Measurements from ENCODE around the gene C6orf15.
"Not testable (repeated sequence)": the region's sequence is repeated elsewhere in the genome, so short reads cannot be mapped to it uniquely, and the experiment has no call there.

The C6orf15 gene

GRCh38 chr6:31075528-31075927 lies 36.8 kb downstream of the C6orf15 start:
- in situ Hi-C loops (cut with MboI; ENCODE audit: low sequenced_read_pairs), result loop anchor here (25.0 kb wide), 1 partner anchor 238 kb away; no protein-coding TSS in a partner anchor

GRCh38 chr6:31074401-31074800 lies 38.0 kb downstream of the C6orf15 start:
- in situ Hi-C loops (cut with MboI; ENCODE audit: low sequenced_read_pairs), result no loop called here

DNA sequence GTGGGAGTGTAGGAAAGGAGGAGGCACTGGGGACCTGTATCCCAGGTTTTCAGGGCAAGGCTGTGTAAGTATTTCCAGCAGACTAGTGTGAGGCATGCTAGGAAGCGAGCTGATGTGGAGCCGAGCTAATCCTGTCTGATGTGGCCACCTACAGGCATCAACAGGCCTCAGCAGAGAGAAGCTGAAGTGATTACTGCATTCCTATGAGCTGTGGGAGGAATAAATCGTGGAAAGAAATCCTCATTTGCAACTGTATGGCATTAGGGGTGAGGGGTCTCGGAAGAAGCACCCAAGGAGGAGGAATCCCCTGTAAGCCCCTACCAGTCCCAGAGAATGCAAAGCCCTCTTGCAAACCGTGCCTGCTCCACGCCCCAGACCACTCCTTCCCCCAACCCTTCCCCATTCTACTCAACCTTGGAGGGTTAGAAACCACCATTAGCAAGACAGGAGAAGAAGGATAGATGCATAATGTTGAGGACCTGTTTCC lies 41.6 kb downstream of the C6orf15 start:
- in situ Hi-C loops (cut with MboI; ENCODE audit: low sequenced_read_pairs), result no loop called here

DNA sequence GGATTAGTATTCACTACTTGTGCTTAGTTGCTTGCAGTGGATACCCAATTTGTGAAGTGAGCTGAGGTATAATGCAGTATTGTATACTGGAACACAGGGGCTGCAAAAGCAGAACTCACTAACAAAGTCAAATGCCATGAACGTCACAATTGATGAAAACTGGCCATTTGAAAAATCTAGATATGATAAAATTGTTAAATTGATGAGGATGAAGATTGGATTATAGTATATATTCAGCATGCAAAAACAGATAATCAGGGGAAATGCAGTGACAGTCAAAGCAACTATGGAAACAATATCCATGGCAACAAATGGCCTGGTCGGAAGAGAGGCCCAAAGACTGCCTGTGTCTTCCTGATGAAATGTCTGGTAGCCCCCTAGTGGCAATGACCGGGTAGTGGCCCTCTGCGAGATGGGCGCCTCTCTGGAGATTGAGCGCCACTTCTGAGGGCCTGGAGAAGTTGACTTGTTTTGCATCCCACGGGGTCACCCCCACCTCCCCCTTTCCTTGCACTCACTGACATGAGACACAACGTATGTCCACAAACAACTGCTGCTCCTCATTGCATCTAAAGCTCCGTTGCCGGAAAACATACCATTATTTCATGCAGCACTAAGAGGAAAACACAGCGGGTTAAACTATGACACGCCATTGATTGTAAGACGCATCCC lies 43.6 kb downstream of the C6orf15 start:
- in situ Hi-C loops (cut with MboI; ENCODE audit: low sequenced_read_pairs), result no loop called here

GRCh38 chr6:31067891-31068668 lies 44.3 kb downstream of the C6orf15 start:
- in situ Hi-C loops (cut with MboI; ENCODE audit: low sequenced_read_pairs), result not testable (repeated sequence)

DNA sequence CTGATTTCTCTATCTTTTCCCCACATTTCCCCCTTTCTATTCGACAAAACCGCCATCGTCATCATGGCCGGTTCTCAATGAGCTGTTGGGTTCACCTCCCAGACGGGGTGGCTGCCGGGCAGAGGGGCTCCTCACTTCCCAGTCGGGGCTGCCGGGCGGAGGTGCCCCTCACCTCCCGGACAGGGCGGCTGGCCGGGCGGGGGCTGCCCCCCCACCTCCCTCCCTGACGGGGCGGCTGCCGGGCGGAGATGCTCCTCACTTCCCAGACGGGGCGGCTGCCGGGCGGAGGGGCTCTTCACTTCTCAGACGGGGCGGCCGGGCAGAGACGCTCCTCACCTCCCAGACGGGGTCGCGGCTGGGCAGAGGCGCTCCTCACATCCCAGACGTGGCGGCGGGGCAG lies 45.3 kb downstream of the C6orf15 start:
- in situ Hi-C loops (cut with MboI; ENCODE audit: low sequenced_read_pairs), result not testable (repeated sequence)

GRCh38 chr6:31065556-31065955 lies 46.8 kb downstream of the C6orf15 start:
- in situ Hi-C loops (cut with MboI; ENCODE audit: low sequenced_read_pairs), result no loop called here

GRCh38 chr6:31063906-31064435 lies 48.4 kb downstream of the C6orf15 start:
- in situ Hi-C loops (cut with MboI; ENCODE audit: low sequenced_read_pairs), result no loop called here

Data from HL-60/S4 treated with phorbol 12-myristate 13-acetate at 8.2 ng/mL for 4 days and 3 days (cell line).